Small intestine (tissue), 16 donors: Measurements from ENCODE around the gene OR56B1. TPM values are rescaled to one million over a fixed set of nuclear protein-coding genes. Genes with fewer than 3 reads are reported as not detected.
"Not testable (repeated sequence)": the region's sequence is repeated elsewhere in the genome, so short reads cannot be mapped to it uniquely, and the experiment has no call there.

ENCODE experiments used
- DNase-seq, 2 donors: peaks; one replicate each; pipeline versions ENCODE4 v3.0.0 to v3.0.0-alpha.2; 2013
- FAIRE-seq: peaks from 2 replicates; lab custom pipeline; 2012; peaks lifted over from hg19 to GRCh38; lab: Jason Lieb, UNC
- H3K27ac ChIP-seq, 3 donors: one replicate each; pipeline ENCODE4 v1.5.1; 2013; ENCODE audit warnings: low read length in 2 of 3, mild to moderate bottlenecking in 2 of 3, control low read depth in 1 of 3, inconsistent platforms in 1 of 3, low read depth in 1 of 3, moderate library complexity in 1 of 3
- H3K27me3 ChIP-seq, 3 donors: one replicate each; pipeline ENCODE4 v1.6.1; 2013; ENCODE audit warnings: low read length in 3 of 3, inconsistent platforms in 1 of 3; ENCODE audit not compliant: control insufficient read depth in 3 of 3, insufficient read depth in 3 of 3
- H3K36me3 ChIP-seq, 3 donors: one replicate each; pipeline ENCODE4 v1.6.1; 2013; ENCODE audit warnings: low read length in 3 of 3, inconsistent platforms in 1 of 3, low read depth in 1 of 3, mild to moderate bottlenecking in 1 of 3, moderate library complexity in 1 of 3; ENCODE audit not compliant: control insufficient read depth in 3 of 3, insufficient read depth in 2 of 3
- H3K4me1 ChIP-seq, 3 donors: one replicate each; pipeline ENCODE4 v1.6.1; 2013; ENCODE audit warnings: low read length in 2 of 3, inconsistent platforms in 1 of 3, low read depth in 1 of 3, mild to moderate bottlenecking in 1 of 3, moderate library complexity in 1 of 3; ENCODE audit not compliant: control insufficient read depth in 3 of 3, insufficient read depth in 2 of 3
- H3K4me3 ChIP-seq, 3 donors: one replicate each; pipeline ENCODE4 v1.5.1; 2013; ENCODE audit warnings: low read length in 3 of 3, control low read depth in 1 of 3, inconsistent platforms in 1 of 3, low read depth in 1 of 3, mild to moderate bottlenecking in 1 of 3, moderate library complexity in 1 of 3
- H3K9me3 ChIP-seq, 2 donors: one replicate each; pipeline ENCODE4 v1.6.1; 2013; ENCODE audit warnings: low read depth in 1 of 2, low read length in 1 of 2; ENCODE audit not compliant: control insufficient read depth in 2 of 2, insufficient read depth in 1 of 2
- WGBS, 3 donors: extraction: QIAGEN DNeasy Blood & Tissue Kit; methylation state at CpG; one replicate each; pipeline ENCODE4 v1.1.7; 2013; 5-methylcytosine and 5-hydroxymethylcytosine counted together
- long read RNA-seq, 10 donors: transcript quantifications; one replicate each; lab custom pipeline, GENCODE V29; 2026
- polyA plus RNA-seq, 4 donors: library from polyadenylated mRNA; stranded (reverse) in 3 of 4; unstranded in 1 of 4; fragments of 200-250 nt in 3 of 4; fragments of 120-200 nt in 1 of 4; gene quantifications; one replicate each; pipeline versions ENCODE4 v1.2.1 to v1.2.3, GENCODE V29; 2013
- donor health status: healthy with polysubstance abuse.
- donor health status: control.
- donor health status: control.
- donor health status: Bipolar disorder and iron deficiency.
- donor health status: healthy.

The OR56B1 gene, protein sequence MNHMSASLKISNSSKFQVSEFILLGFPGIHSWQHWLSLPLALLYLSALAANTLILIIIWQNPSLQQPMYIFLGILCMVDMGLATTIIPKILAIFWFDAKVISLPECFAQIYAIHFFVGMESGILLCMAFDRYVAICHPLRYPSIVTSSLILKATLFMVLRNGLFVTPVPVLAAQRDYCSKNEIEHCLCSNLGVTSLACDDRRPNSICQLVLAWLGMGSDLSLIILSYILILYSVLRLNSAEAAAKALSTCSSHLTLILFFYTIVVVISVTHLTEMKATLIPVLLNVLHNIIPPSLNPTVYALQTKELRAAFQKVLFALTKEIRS
- under 1 TPM in 1 of 4 donors, not detected in 3; 0.03 TPM for polyA plus RNA-seq
- long read RNA-seq, donor 1, result 0 reads
- long read RNA-seq, donor 2, result 0 reads
- long read RNA-seq, donor 3, result 0 reads
- long read RNA-seq, donor 4, result 0 reads
- long read RNA-seq, donor 5, result 0 reads
- long read RNA-seq, donor 6, result 0 reads
- long read RNA-seq, donor 7, result 0 reads
- long read RNA-seq, donor 8, result 0 reads
- long read RNA-seq, donor 9, result 0 reads
- long read RNA-seq, donor 10, result 0 reads

DNA sequence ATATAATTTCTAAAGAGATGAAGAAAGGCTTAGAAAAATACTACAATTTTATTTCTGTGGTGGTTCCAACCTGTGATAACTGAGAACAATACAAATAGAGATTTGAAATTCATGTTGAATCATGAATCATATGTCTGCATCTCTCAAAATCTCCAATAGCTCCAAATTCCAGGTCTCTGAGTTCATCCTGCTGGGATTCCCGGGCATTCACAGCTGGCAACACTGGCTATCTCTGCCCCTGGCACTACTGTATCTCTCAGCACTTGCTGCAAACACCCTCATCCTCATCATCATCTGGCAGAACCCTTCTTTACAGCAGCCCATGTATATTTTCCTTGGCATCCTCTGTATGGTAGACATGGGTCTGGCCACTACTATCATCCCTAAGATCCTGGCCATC lies at the start of gene OR56B1:
OR56B1 (plus strand) TSS at position 53 of the 400 bp plus-strand sequence; CDS start at position 122, 69 bp downstream.
- FAIRE-seq (no peak), DNase-seq (no peak)
- Histone ChIP-seq H3K27me3 (no peaks in the 10 kb centered on the region), H3K36me3 (no peaks in the 10 kb centered on the region), H3K27ac (no peak within 1 kb of the TSS), H3K4me3 (no peak within 1 kb of the TSS), H3K4me1 (no peaks in the 10 kb centered on the region), H3K9me3 (peaks cover 0 to 3% of the 10 kb centered on the region in 2 donors)
- 74 to 93% (median 85%) methylated on average over 1 of the region's 1 CpG for WGBS, 3 donors

DNA sequence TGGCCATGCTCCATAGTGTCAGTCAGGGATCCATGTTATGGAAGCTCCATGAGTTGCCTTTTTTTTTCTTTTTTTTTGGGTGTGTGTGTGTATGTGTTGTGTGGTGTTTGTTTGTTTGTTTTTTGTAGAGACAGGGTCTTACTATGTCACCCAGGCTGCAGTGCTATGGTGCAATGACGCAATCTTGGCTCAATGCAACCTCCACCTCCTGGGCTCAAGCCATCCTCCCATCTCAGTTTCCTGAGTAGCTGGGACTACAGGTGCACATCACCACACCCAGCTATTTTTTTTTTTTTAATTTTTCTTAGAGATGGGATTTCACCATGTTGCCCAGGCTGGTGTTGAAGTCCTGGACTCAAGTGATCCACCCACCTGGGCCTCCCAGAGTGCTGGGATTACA lies 47.8 kb upstream of the OR56B1 start:
- no peak for DNase-seq
- H3K27ac ChIP-seq, result peak overlapping the region in 1 of 3 donors; percentile 88
- FAIRE-seq, result no peak
- H3K4me3 ChIP-seq, result no peak overlapping the region
- H3K27me3 ChIP-seq, result no peaks in the 10 kb centered on the region
- peaks cover 0 to 3% (median 0%) of the 10 kb centered on the region in 3 donors for H3K4me1 ChIP-seq
- H3K36me3 ChIP-seq, result no peaks in the 10 kb centered on the region
- 91 to 100% (median 92%) methylated on average over 1 of the region's 1 CpG for whole genome bisulfite sequencing, 3 donors
- no peaks in the 10 kb centered on the region for H3K9me3 ChIP-seq

DNA sequence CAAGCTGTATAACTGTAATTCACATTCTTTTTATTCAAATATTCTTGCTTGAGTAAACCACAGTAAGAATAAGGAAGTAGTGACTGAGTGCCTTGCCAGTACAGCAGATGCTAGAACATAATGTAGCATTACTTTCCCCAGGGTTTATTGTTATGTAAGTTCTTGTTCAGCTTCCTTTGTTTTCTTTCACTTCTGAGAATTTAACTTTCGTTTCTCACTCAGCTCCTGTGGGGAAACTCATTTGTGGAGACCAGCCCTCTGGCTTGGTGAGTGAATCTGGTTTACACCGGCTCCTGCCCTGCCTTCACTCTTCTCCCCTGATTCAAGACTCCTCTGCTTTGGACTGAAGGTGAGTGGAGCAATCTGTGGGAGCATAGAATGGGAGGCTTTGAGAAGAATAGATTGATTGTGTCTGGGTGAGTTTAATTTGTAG lies 46.7 kb upstream of the OR56B1 start, which contains the start of gene TRIM22:
TRIM22 (plus strand) TSS at position 240 of the 433 bp plus-strand sequence. CDS start 6,443 bp downstream, outside the sequence.
- 3 to 5% (median 5%) methylated on average over 2 of the region's 2 CpGs for WGBS, 3 donors
- FAIRE-seq (no peak), DNase-seq (peak; percentile 41 to 78)
- H3K4me3 ChIP-seq, result peak within 1 kb of the TSS; percentile 11 to 57 (median 51)
- H3K4me1 ChIP-seq, result peaks cover 0 to 3% (median 3%) of the 10 kb centered on the region in 3 donors
- no peaks in the 10 kb centered on the region for H3K9me3 ChIP-seq
- peak within 1 kb of the TSS; percentile 60 to 94 (median 69) for H3K27ac ChIP-seq
- H3K36me3 ChIP-seq, result no peaks in the 10 kb centered on the region
- no peaks in the 10 kb centered on the region for H3K27me3 ChIP-seq

DNA sequence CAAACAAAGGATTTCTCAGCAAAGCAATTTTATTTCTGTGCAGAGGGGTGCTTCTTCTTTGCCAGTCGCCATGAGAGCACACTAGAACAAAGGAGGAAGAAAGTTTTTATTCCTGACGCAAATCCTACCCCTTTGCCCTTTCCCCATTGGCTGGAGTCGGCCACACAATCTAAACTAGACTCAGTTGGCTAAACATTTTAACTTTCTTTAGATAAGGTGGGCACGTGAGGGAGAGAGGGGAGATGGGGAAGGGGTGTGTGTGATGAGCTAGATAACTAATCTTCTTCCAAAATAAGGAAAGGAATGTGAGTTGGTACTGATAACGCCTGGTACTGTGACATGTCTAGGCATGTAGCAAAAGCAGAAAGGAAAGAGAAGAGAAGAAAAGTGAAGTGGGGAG lies 46.0 kb upstream of the OR56B1 start:
- FAIRE-seq, result no peak
- H3K9me3 ChIP-seq, result no peaks in the 10 kb centered on the region
- DNase-seq, result peak in 1 of 2 donors; percentile 36
- peaks cover 0 to 5% (median 2%) of the 10 kb centered on the region in 3 donors for H3K4me1 ChIP-seq
- H3K27me3 ChIP-seq, result no peaks in the 10 kb centered on the region
- peak overlapping the region; percentile 60 to 94 (median 69) for H3K27ac ChIP-seq
- WGBS, 3 donors, result 4 to 7% (median 5%) methylated on average over 5 of the region's 5 CpGs
- H3K36me3 ChIP-seq, result no peaks in the 10 kb centered on the region
- H3K4me3 ChIP-seq, result peak overlapping the region; percentile 11 to 57 (median 51)

DNA sequence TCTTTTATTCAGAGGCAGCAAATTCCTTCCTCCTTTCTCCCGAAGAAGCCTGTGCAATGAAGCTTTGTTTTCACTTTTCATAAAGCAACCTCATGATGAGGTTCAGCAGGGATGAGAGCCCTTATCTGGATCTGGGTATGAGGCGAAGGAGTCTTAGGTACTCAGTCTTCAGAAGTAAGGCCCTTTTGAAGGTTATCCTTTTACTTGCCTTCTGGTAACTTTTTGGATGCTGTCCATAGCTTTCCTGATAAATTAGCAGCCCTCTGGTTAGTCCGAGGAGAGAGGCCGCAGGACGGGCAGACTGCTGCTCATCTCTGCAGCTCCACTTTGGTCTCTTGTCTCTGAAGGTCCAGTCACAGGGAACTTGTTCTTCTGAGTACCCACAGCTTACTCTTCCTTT lies 45.5 kb upstream of the OR56B1 start:
- H3K27ac ChIP-seq, result peak overlapping the region in 2 of 3 donors; percentile 52 to 94
- H3K36me3 ChIP-seq, result no peaks in the 10 kb centered on the region
- H3K9me3 ChIP-seq, result no peaks in the 10 kb centered on the region
- no peaks in the 10 kb centered on the region for H3K27me3 ChIP-seq
- peak overlapping the region in 2 of 3 donors; percentile 51 to 52 for H3K4me3 ChIP-seq
- DNase-seq (peak in 1 of 2 donors; percentile 25), FAIRE-seq (no peak)
- WGBS, 3 donors, result 8 to 18% (median 11%) methylated on average over 5 of the region's 5 CpGs
- peaks cover 0 to 5% (median 0%) of the 10 kb centered on the region in 3 donors for H3K4me1 ChIP-seq

DNA sequence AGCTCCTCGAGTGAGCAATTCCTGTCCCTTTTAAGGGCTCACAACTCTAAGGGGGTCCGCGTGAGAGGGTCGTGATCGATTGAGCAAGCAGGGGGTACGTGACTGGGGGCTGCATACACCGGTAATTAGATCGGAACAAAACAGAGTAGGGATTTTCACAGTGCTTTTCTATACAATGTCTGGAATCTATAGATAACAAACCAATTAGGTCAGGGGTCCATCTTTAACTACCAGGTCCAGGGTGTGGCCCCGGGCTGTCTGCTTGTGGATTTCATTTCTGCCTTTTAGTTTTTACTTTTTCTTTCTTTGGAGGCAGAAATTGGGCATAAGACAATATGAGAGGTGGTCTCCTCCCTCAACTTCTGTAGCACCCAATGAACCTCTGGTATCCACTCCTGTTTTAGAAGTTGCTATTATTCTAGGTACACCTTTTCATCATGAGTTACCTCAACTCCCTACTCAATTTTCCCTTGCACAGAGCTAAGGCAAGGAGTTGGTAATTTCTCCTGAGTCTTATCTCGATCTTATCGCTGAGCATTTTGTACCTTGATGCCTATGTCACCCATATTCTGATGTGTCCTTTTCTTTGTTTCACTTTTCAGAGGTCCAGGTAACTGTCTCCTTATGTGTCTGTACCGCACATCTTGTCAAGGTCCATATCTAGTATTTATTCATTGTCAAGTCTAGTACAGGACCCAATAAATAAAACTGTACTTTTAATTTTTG lies 44.8 kb upstream of the OR56B1 start:
- H3K27me3 ChIP-seq, H3K4me1 ChIP-seq, H3K9me3 ChIP-seq, FAIRE-seq, H3K36me3 ChIP-seq: not testable (repeated sequence)
- peak in 1 of 2 donors; percentile 25 for DNase-seq
- H3K27ac ChIP-seq, result peak overlapping the region in 2 of 3 donors; percentile 52 to 94
- 42 to 45% (median 44%) methylated on average over 11 to 12 of the region's 12 CpGs for WGBS, 3 donors
- peak overlapping the region in 2 of 3 donors; percentile 25 to 51 for H3K4me3 ChIP-seq

DNA sequence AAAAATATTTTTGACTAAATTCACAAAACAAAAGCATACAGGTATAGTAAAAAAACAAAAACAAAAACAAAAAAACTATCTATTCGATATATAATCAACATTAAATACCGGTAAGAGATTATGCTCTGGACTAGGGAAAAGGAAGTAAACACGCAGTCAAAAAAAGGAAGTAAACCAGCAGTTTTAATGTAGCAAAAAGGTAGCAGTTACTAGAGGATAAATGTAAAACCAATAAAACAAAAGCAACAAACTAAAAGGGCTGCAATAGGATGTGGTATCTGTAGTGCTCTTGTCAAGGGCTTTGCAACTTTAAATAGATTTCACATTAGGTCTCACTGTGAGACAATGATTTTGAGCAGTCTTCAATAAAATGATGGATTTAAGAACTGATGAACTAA lies 44.3 kb upstream of the OR56B1 start:
- DNase-seq (peak in 1 of 2 donors; percentile 8), FAIRE-seq (no peak)
- Histone ChIP-seq H3K4me3 (no peak overlapping the region), H3K9me3 (no peaks in the 10 kb centered on the region), H3K27ac (no peak overlapping the region), H3K4me1 (peaks cover 0 to 5% (median 0%) of the 10 kb centered on the region in 3 donors), H3K27me3 (no peaks in the 10 kb centered on the region), H3K36me3 (peaks cover 0 to 7% (median 0%) of the 10 kb centered on the region in 3 donors)
- WGBS, 3 donors, result 44 to 59% (median 52%) methylated on average over 3 of the region's 3 CpGs

DNA sequence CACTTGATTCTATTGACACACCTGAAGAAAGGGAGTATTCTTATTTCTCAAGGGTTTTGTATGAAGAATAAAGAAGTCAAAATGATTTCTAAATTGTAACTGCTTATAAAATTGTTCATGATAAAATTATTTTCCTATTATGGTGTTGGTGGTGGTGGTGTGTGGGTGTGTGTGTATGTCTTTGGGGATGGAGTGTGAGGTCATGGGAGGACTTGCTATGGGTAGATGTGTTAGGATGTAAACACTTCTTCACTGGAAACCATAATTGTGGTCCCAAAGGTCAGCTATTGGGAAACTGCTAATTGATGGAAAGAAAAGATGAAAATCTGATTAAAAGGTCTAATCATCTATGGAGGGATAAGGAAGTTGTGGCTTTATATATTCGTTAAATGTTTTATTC lies 41.6 kb upstream of the OR56B1 start:
- FAIRE-seq, result no peak
- WGBS, 3 donors, result 60 to 63% (median 60%) methylated on average over 1 of the region's 1 CpG

More for the DNA sequence above, 41.6 kb upstream of the OR56B1 start:
- H3K27me3 ChIP-seq, result no peaks in the 10 kb centered on the region
- H3K9me3 ChIP-seq, result no peaks in the 10 kb centered on the region
- H3K4me3 ChIP-seq, result no peak overlapping the region
- DNase-seq, result no peak
- peaks cover 0 to 7% (median 2%) of the 10 kb centered on the region in 3 donors for H3K36me3 ChIP-seq
- H3K27ac ChIP-seq, result no peak overlapping the region
- peaks cover 0 to 5% (median 0%) of the 10 kb centered on the region in 3 donors for H3K4me1 ChIP-seq
